Gastroesophageal sphincter (tissue), 4 donors: ENCODE results near the gene GGTLC2. TPM values are rescaled to one million over a fixed set of nuclear protein-coding genes. Genes with fewer than 3 reads are reported as not detected.

ENCODE experiments used
- ATAC-seq: fragments of 150-250 bp; one replicate; pipeline ENCODE4 v1.9.1; 2016; ENCODE audit warnings: mild to moderate bottlenecking, moderate library complexity
- H3K27ac ChIP-seq, 4 donors: fragments of 200-600 bp; sonication (generic) in 3 of 4; 1 replicate in 3 of 4; 2 replicates in 1 of 4; pipeline ENCODE4 v1.5.1; 2016 to 2019
- H3K27me3 ChIP-seq: fragments of 200-600 bp; sonication (generic); one replicate; pipeline ENCODE4 v1.5.1; 2019
- H3K36me3 ChIP-seq, 2 donors: fragments of 200-600 bp; sonication (generic); one replicate each; pipeline ENCODE4 v1.5.1; 2019; ENCODE audit warnings: control low read depth in 1 of 2
- H3K4me1 ChIP-seq, 3 donors: fragments of 200-600 bp; sonication (generic); 1 replicate in 2 of 3; 2 replicates in 1 of 3; pipeline ENCODE4 v1.5.1; 2016 to 2019; ENCODE audit warnings: control low read depth in 2 of 3
- H3K4me3 ChIP-seq, 2 donors: fragments of 200-600 bp; sonication (generic); one replicate each; pipeline ENCODE4 v1.5.1; 2019; ENCODE audit warnings: mild to moderate bottlenecking in 1 of 2, moderate library complexity in 1 of 2
- H3K9me3 ChIP-seq, 3 donors: fragments of 200-600 bp; sonication (generic); one replicate each; pipeline ENCODE4 v1.5.1; 2017 to 2019; ENCODE audit warnings: control low read depth in 2 of 3
- CTCF ChIP-seq, 4 experiments: fragments of 200-600 bp in 2 of 4; fragments of 450-650 bp in 2 of 4; sonication (generic) in 1 of 4; IDR thresholded peaks; one replicate each; pipeline ENCODE4 v1.5.1; 2017 to 2019; ENCODE audit warnings: antibody characterized with exemption in 4 of 4, mild to moderate bottlenecking in 2 of 4, moderate library complexity in 2 of 4
- EP300 ChIP-seq: sonication (generic); formaldehyde crosslinking; IDR thresholded peaks from one replicate; pipeline ENCODE4 v1.6.1; 2017; ENCODE audit warnings: antibody characterized with exemption, mild to moderate bottlenecking
- POLR2A ChIP-seq, 2 donors: fragments of 450-650 bp; IDR thresholded peaks; one replicate each; pipeline ENCODE4 v1.6.1; 2017; ENCODE audit warnings: antibody characterized with exemption in 2 of 2, mild to moderate bottlenecking in 2 of 2, moderate library complexity in 1 of 2
- POLR2AphosphoS5 ChIP-seq: sonication (generic); formaldehyde crosslinking; IDR thresholded peaks from one replicate; pipeline ENCODE4 v1.6.1; 2017; ENCODE audit warnings: antibody characterized with exemption
- WGBS, 2 donors: methylation state at CpG; one replicate each; pipeline ENCODE4 v1.1.5; 2018; ENCODE audit warnings: low coverage in 1 of 2; 5-methylcytosine and 5-hydroxymethylcytosine counted together
- total RNA-seq, 4 donors: library from RNA; depleted of rRNA; stranded (reverse); fragments of >200 nt; gene quantifications; one replicate each; pipeline ENCODE4 v1.1.0, GENCODE V29; 2016

The GGTLC2 gene
- total RNA-seq, 4 donors from 2014 or later = not detected

- TF ChIP-seq POLR2A (IDR thresholded peaks at IDR 0.05) (no peak), CTCF (IDR thresholded peaks at IDR 0.05) (no peak)
- H3K27ac ChIP-seq = no peak overlapping the region
- no peaks in the 10 kb centered on the region for H3K36me3 ChIP-seq
- H3K4me1 ChIP-seq = no peaks in the 10 kb centered on the region
- peaks cover 0 to 16% (median 0%) of the 10 kb centered on the region in 3 donors for H3K9me3 ChIP-seq
- H3K4me3 ChIP-seq = no peak overlapping the region
- ATAC-seq = no peak
- peaks cover 16% of the 10 kb centered on the region for H3K27me3 ChIP-seq
- WGBS, 2 donors = 67 to 73% methylated on average over 1 to 3 of the region's 4 CpGs
Observed at GRCh38 chr22:22674467-22674866, 30.1 kb downstream of the GGTLC2 start.

- no peak overlapping the region for H3K27ac ChIP-seq
- no peak for ATAC-seq
- H3K27me3 ChIP-seq = no peaks in the 10 kb centered on the region
- no peak for TF ChIP-seq POLR2A (IDR thresholded peaks at IDR 0.05)
- H3K36me3 ChIP-seq = no peaks in the 10 kb centered on the region
- WGBS, 2 donors = 80 to 100% methylated on average over 1 to 3 of the region's 4 CpGs
- no peaks in the 10 kb centered on the region for H3K9me3 ChIP-seq
- H3K4me3 ChIP-seq = no peak overlapping the region
- H3K4me1 ChIP-seq = peaks cover 0 to 5% (median 0%) of the 10 kb centered on the region in 3 donors
Observed at GRCh38 chr22:22678970-22679369, 34.6 kb downstream of the GGTLC2 start.

GRCh38 chr22:22680396-22680795, 36.0 kb downstream of the GGTLC2 start:
- 93 to 100% methylated on average over 2 to 4 of the region's 4 CpGs for WGBS, 2 donors
- no peak for ATAC-seq
- no peak overlapping the region for H3K27ac ChIP-seq

GRCh38 chr22:22681221-22681739, 36.9 kb downstream of the GGTLC2 start:
- WGBS, 2 donors = 29 to 43% methylated on average over 3 of the region's 3 CpGs
- H3K27ac ChIP-seq = no peak overlapping the region
- H3K4me1 ChIP-seq = peaks cover 0 to 13% (median 0%) of the 10 kb centered on the region in 3 donors
- no peaks in the 10 kb centered on the region for H3K27me3 ChIP-seq
- TF ChIP-seq CTCF (IDR thresholded peaks at IDR 0.05) (no peak), POLR2AphosphoS5 (no peak), POLR2A (IDR thresholded peaks at IDR 0.05) (no peak), EP300 (no peak)
- no peak for ATAC-seq
- no peak overlapping the region for H3K4me3 ChIP-seq
- no peaks in the 10 kb centered on the region for H3K9me3 ChIP-seq
- no peaks in the 10 kb centered on the region for H3K36me3 ChIP-seq

More at GRCh38 chr22:22680396-22680795, 36.0 kb downstream of the GGTLC2 start:
- no peaks in the 10 kb centered on the region for H3K9me3 ChIP-seq
- peaks cover 0 to 13% (median 0%) of the 10 kb centered on the region in 3 donors for H3K4me1 ChIP-seq
- no peaks in the 10 kb centered on the region for H3K27me3 ChIP-seq
- no peak overlapping the region for H3K4me3 ChIP-seq
- TF ChIP-seq EP300 (no peak), POLR2A (IDR thresholded peaks at IDR 0.05) (no peak), POLR2AphosphoS5 (no peak), CTCF (IDR thresholded peaks at IDR 0.05) (no peak)
- H3K36me3 ChIP-seq = no peaks in the 10 kb centered on the region

GRCh38 chr22:22682196-22682595, 37.8 kb downstream of the GGTLC2 start:
- H3K9me3 ChIP-seq = no peaks in the 10 kb centered on the region
- TF ChIP-seq POLR2AphosphoS5 = no peak
- TF ChIP-seq EP300 = no peak
- no peak for TF ChIP-seq CTCF (IDR thresholded peaks at IDR 0.05)
- no peak for TF ChIP-seq POLR2A (IDR thresholded peaks at IDR 0.05)
- no peaks in the 10 kb centered on the region for H3K27me3 ChIP-seq
- H3K27ac ChIP-seq = no peak overlapping the region
- no peak overlapping the region for H3K4me3 ChIP-seq
- no peak for ATAC-seq
- 71 to 88% methylated on average over 1 of the region's 1 CpG for WGBS, 2 donors
- H3K36me3 ChIP-seq = no peaks in the 10 kb centered on the region
- H3K4me1 ChIP-seq = peaks cover 0 to 13% (median 0%) of the 10 kb centered on the region in 3 donors
